PC-9 (cell line): Measurements from ENCODE around the gene AP2A1.

Experiments
- CTCF ChIP-seq: fragments of 200-600 bp; sonication (generic); conservative IDR thresholded peaks from 2 replicates; pipeline ENCODE4 v1.6.1; 2017; ENCODE audit warnings: mixed run types, antibody characterized with exemption, mild to moderate bottlenecking, moderate library complexity
- EZH2 ChIP-seq: fragments of 200-600 bp; sonication (generic); IDR thresholded peaks from 2 replicates; pipeline ENCODE4 v1.8.0; 2017; ENCODE audit warnings: antibody characterized with exemption, low read depth

- TF ChIP-seq EZH2 (no peak), CTCF (no peak)
Observed at GRCh38 chr19:49781394-49781793, 14.6 kb downstream of the AP2A1 start.
